NCI-H2029 treated with DMSO at 0.1 percent for 48 hours (cell line): Measurements from ENCODE around the gene PRRT3.

Source experiments
- DNase-seq: peaks from one replicate; lab custom pipeline; 2025; lab: John Stamatoyannopoulos, UW

Gene PRRT3

DNA sequence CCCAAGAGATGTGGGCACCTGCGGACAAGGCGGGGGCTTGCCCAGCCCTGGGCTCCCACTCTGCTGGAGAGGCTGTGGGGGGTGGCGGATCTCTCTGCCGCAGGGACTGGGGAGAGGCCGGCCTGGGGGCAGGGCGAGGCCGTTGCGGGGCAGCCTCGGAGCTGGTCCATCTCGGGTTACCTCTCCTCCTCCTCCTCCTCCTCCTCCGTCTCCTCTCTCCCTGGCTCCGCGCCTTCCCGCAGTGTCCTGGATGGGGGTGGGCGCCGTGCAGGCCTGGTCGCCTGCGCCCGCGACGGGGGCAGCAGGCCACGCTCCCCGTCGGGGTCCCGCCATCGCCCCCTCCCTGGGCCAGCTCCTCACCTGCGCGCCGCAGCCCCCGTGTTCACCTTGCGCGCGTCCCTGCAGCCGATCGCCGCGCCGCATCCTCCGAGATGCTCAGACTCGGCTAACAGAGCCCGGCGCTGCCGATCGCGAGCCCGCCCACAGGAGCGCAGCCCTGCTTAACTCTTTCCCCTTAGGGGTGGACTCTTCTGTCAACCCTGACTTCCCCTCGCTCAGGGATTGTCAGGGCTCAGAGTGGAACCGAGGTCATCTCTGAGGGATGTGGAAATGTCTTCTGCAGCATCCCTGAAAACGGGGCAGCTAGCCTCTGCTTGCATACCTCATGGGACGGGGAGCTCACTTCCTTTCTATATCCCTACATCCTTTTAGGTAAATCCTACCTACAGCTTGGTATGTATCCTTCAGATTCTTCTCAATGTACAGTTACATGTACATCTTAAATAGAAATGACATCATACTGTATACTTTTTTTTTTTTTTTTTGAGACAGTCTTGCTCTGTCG, at the start of gene PRRT3:
Gene PRRT3 (minus strand): TSS at position 447 of the 844 bp plus-strand sequence. CDS start 2,293 bp downstream, outside the sequence.
- DNase-seq = no peak

DNA sequence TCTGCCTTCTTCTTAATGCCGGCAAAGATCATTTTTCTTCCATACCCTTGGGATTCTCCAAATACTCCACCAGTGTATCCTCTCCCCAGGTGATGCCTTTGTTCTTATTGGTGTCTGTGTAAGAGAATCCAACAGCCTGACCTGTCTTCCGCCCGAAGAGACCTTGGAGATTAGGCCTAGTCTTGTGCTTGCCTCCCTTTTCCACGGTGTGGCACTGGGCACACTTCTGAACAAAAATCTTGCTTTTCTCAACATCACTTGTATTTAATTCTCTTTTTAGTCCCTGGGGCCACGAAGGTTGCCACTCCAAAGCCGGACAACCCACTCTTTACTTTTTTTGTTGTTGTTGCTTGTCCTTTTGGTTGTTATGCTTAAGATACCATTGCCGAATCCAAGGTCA, 48.5 kb upstream of the PRRT3 start:
- no peak for DNase-seq

DNA sequence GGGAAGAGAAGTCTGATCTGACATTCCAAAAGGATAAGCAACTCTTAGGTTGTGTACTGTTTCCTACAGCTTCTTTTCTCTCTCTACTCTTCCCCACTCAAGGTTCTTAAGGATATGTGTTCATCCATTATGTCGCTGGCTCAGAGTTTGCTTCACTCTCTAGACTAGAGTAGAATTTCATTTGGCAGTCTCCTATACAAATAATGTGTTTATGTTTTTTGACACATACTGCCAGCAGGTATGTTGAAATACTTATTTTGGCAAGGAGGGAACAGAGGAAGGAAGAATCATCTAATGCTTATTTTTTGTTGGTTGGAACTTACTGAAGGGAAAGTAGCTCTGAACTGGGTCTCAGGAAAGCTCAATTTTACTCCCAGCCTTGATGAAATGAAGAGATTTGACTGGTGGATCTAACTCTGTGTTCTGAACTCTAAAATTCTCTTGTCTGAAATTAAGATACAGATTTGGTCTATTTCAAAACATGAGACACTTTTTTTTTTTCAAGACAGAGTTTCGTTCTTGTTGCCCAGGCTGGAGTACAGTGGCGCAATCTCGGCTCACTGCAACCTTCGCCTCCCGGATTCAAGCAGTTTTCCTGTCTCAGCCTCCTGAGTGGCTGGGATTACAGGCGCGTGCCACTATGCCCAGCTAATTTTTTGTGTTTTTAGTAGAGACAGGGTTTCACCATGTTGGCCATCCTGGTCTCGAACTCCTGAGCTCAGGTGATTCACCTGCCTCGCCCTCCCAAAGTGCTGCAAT, 42.1 kb upstream of the PRRT3 start:
- no peak for DNase-seq

DNA sequence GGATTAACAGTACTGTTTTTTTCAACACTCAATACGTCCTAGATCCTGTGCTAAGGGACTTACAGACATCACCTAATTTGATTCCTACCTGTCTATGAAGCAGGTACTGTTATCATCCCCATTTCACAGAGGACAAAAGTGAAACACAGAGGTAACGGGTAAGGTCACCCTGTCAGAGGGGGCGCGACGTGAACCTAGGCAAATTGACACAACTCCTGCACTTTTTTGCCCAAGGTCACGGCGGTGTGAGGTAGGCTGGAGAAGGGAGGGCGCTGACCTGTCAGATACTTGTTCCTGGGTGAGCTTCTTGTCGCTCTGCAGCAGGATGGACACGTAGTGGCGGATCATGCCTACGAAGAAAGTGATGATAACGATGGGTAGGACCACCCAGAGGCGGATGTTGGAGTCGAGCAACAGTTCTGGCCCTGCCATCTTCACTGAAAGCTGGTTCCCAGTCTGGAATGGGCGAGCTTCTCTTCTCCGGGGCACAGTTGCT, 34.1 kb upstream of the PRRT3 start:
- DNase-seq = no peak

DNA sequence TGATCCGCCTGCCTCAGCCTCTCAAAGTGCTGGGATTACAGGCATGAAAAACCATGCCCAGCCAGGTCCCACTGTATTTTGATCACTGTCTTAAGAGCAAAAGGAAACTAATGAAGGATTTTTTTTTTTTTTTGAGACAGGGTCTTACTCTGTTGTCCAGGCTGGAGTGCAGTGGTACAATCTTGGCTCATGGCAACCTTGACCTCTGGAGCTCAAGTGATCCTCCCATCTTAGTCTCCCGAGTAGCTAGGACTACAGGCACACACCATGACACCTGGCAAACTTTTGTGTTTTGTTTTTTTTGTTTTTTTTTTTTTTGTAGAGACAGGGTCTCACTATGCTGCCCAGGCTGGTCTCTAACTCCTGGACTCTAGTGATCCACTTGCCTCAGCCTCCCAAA, 28.0 kb upstream of the PRRT3 start:
- no peak for DNase-seq

DNA sequence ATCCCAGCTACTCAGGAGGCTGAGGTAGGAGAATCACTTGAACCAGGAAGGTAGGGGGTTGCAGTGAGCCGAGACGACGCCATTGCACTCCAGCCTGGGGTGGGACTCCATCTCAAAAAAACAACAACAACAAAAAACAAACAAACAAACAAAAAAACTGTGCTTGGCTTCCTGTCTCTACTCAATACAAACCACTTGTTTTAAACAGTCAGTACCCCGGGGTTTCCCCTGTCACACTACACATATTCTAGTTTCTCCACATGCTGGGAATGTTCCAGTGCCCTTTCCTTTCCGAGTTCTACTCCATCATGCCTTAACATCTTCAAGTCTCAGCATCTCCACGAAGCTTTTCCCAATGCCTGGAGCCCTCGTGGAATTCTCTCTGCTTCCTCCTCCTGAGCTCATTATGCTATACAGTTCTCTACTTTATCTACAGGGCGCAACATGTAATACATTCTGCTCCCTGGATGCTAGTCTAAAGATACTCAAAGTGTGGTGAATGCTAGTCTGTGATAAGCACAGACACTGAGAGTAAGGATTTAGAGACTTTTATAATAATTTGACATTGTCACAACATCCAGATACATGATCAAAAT, 26.6 kb upstream of the PRRT3 start:
- no peak for DNase-seq

DNA sequence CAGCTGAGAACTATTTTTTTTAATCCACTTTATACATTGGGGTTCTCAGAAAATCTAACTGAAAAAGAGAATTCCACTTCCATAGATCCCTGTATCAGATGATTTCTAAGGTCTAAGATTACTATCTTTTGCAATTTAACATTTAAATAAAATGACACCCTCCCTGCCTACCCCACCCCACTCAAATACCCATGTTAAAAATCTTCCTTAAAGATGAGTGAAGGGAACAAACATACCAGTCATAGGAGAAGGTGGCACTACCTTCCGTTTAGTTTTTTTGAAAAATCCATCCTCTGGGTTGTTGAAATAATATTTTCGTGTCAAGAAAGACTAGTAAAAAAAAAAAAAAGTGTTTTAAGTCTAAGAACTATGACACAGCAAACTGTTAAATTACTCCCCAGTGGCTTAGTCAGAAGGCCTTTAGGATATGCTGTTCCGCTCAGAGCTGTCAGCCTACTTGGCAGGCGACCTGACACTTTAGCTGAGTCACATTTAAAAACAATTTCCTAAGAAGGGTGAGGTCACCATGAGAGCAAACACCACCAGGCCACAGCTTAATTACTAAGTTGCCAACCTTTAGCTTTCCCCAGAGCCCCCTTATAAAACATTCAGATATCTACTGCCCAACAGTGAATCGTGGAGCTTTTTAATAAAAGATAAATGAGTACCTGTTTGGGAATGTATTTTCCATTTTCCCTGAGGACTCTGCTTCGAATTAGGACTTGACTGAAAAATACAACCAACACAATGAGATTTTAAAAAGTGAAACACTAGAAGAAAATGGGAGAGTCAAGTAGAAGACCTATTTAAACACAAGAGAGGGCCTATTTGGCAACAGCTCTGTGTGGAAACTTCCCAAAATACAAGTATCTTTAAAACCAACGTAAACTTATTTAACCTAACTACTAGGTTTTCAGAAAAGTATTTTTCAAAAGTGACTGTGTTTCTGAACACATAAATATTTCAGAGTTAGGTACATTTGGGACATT, 24.8 kb upstream of the PRRT3 start:
- peak; percentile 76 for DNase-seq

DNA sequence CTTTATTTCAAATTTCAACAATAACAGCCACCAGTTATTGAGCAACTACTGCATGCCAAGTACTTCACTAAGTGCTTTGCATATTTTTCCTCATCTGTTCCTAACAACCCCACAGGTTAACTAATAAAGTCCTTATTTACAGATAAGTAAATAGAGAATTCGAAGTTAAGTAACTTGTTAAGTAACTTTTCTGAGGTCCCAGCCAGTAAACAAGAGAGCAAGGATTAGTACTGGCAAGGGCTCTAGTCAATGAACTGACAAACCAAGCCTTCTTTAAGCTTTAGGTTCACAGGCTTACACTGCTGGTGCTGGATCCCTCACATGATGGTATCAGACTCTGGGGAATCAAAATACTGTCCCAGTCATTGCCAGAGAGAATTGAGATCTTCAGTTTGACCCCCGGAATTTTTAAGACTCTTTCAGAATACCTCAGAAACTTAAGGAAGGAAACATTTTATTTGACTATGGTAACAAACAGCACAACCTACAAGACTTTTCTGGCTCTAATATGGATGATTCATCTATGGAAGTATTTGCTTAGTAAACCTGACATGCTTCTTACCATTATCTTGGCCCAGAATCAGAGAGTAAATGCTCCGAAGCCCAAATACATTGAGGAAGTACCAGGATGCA, 17.9 kb upstream of the PRRT3 start:
- DNase-seq = no peak

DNA sequence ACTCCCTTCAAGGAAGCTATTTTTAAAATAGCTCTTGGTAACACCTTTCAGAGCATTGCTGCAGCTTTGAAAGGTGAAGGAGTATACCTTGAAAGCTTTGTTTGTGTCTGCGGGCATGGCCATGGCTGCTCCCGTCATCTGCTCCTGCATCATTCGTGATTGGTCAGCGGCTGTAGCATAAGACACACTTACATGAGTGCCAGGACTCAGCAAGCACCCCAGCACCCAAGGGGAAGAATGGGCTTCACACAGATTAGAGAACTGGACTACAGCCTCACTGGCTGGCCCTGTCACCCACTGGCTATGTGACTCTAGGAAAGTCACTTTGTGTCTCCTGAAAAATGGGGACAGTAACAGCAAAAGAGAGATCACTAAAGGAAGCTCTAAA, 17.4 kb upstream of the PRRT3 start:
- no peak for DNase-seq

DNA sequence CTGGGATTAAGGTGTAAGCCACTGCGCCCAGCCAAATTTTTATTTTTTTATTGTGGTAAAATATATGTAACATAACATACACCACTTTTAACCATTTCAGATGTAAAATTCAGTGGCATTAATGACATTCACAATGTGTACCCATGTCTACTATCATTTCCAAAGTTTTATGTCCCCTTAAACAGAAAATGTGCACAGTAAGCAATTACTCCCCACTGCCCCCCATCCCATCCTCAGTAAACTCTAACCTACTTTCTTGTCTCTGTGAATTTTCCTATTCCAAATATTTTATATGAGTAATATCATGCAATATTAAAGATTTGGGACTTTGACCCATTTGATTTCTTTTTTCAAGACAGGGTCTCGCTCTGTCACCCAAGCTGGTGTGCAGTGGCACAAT, 14.6 kb upstream of the PRRT3 start:
- no peak for DNase-seq

DNA sequence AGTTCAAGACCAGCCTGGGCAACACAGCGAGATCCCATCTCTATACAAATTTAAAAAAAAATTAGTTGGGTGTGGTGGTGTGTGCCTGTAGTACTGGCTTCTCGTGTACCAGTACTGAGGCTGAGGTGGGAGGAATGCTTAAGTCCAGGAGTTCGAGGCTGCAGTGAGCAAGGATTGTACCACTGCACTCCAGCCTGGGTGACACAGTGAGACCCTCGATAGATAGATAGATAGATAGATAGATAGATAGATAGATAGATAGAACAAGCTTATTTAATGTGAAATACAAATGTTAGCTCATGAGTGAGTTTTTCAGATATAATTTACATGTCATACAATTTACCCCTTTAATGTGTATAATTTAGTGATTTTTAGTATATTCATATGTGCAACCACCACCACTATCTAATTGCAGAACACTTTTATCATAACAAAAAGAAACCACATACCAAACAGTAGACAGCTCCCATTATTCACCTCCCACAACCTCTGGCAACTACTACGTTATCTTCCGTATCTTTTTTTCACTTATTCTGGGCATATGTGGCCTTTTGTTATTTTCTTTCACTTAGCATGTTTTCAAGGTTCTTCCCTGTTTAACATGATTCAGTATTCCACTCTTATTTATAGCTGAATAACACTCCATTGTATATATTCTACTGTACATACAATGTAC, 13.1 kb upstream of the PRRT3 start:
- no peak for DNase-seq

DNA sequence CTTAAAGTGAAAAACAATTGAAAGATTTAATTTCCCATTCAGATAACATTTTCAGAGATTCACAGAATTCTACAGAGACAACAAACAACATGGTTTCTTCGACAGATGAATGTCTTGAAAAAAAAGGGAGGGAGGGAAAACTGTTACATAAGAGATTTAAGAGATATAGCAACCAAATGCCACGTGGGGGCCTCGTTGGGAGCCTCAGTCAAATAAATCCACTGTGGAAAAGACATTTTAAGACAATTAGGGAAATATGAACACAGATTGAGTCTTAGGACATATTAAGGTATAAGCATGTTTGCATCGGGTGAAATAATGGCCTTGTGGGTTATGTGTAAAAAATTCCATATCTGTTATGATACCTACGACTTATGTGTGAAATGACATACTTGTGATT, 5.0 kb upstream of the PRRT3 start:
- no peak for DNase-seq

DNA sequence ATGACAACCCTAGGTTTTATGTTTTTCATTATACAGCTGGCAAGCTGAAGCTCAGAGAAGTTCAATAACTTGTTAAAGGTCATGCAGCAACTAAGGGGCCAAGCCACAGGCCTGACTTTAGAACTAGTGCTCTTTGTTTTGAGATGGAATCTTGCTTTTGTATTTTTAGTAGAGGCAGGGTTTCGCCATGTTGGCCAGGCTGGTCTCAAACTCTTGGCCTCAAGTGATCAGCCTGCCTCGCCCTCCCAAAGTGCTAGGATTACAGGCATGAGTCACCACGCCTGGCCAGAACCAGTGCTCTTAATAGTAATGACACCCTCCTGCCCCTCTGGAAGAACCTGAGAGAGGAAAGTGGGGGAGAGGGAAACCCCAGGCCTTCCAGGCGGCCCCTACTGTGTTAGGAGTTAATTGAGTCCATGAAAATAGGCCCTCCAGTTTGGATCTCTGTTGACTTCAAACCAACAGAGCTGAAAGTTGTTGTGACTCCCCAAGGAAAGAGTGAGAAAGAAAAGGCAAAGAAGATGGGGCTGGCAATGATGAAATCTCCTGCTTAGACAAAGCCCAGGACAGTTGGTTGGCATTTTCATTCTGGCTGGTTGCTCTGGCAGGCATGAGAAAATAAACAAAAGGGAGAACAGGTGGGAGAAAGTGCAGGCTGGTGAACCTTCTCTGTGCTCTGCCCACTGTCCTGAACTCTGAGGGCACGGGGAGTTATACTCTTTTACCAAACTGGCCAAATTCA, 3.6 kb upstream of the PRRT3 start:
- DNase-seq = no peak

DNA sequence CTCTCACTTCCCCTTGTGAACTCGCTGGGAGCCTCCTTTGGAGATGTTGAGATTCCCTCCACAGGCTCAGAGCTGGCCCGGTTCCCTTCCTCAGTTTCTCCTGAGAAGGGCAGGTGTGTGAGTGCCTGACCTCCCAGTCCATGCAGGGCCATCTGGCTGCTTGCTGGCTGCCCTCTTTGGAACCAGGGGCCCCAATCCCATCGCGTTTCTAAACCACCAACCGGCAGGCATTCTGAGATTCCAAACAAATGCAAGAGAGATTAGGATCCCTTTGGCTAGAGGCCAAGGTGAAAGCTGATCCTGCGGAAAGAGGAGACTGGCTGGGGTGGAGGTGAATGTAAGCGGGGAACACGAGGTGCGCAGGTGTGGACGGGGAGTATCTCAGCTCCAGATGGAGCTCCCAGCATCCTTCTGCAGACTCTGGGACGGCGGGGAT, 2.9 kb upstream of the PRRT3 start:
- peak; percentile 49 for DNase-seq

DNA sequence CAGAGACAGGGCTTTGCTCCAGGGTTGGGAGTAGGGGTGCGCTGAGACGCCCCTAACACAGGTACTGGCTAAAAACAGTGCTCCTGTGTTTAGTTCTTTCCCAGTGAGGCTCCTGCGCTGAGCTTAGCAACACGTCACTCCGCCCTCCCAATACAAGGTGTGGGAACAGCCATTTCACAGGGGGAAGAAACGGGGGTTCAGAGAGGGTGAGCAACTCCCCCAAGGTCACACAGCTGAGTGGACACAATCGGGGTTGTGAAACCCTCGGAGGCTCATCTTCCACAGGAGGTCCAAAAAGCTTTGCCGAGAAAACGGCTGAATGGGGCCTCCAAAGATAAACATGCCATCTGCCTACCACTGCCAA, 628 bp downstream of the PRRT3 start:
- DNase-seq = no peak

DNA sequence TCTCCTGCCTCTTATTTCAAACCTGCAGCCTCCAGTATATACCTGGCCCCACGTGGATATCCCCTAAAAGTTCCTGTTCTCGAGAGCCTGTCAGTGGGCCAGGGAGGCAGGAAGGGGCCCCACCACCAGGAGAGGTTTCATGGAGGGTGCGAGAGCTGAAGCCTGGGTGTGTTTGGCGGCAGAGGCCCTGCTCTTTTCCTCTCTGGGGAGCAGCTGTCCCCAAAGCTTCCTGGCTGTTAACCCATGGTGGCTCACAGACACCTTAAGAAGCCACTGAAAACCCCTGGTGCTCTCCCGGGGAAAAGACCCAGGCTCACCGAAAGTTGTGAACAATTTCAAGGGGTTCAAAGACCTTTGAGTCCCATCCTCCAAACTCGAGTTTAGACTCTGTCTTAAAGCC, 1.1 kb downstream of the PRRT3 start:
- no peak for DNase-seq

DNA sequence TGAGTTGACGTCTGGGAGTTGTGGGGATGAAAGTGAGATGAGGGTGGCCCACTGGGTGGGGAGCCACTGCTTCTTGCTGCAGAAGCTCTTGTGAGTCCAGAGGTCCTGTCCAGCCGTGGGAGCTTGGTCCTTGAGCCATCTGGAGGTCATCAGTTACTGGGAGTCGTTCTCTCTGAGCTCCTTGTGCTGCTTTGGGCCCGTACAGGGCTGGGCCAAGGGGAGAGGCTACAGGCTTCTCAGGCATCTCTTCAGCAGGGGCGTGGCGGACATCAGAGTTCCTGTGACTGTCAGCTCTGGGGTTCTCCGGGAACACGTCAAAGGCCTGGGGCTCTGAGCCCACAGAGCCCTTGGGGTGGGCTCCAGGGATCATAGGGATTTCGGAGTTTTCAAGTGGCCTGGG, 2.6 kb downstream of the PRRT3 start:
- DNase-seq = no peak

DNA sequence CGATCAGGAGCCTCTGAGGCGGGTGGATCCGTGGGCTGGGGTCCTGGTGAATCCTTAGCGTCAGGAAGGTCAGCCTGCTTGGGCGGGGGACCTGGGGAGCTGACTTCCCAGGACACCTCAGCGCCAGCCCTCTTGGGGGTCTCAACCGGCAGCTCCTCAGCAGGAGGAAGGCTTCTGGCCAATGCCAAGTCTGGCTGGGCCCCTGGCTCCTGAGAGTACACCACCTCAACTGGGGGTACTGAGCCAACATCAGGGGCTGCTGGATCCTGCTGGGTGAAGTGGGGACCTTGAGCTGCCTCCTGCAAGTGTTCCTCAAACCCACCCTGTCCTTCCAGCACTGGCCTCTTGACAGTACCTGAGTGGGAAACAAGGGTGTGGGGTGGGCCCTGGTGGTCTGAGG, 3.1 kb downstream of the PRRT3 start:
- DNase-seq = no peak

DNA sequence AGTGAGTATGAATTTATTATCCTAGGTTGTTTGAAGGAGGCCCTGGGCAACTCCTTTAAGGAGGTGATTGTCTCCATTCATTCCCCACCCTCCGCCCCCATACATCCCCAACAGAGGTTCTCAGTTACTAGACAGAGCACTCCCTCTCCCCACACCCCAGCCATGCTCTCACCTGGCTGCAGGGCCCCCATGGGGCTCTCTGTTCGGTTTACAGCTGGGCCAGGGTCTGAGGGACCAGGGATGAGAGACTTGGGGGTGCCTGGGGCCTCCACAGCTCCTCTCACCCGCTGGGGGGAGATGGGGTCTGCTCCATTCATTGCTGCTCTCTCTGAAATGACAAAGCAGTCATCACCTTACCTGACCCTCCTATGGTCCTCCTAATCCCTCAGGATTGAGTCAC, 3.6 kb downstream of the PRRT3 start:
- DNase-seq = no peak
